Tibial nerve (tissue), 4 donors: ENCODE data around the gene DOK7. TPM values are rescaled to one million over a fixed set of nuclear protein-coding genes. Genes with fewer than 3 reads are reported as not detected.

ENCODE experiments used
- DNase-seq, 2 donors: peaks; one replicate each; pipeline ENCODE4 v3.0.0-alpha.2; 2019; ENCODE audit warnings: low spot score in 2 of 2
- H3K27ac ChIP-seq, 4 donors: fragments of 200-600 bp; sonication (generic) in 3 of 4; one replicate each; pipeline ENCODE4 v1.5.1; 2017 to 2019; ENCODE audit warnings: mild to moderate bottlenecking in 1 of 4
- H3K27me3 ChIP-seq, 2 donors: fragments of 200-600 bp; sonication (generic) in 1 of 2; one replicate each; pipeline versions ENCODE4 v1.5.1 to v1.6.0; 2017 to 2019
- H3K36me3 ChIP-seq, 3 donors: fragments of 200-600 bp; sonication (generic); one replicate each; pipeline ENCODE4 v1.5.1; 2018 to 2019
- H3K4me1 ChIP-seq, 4 donors: fragments of 200-600 bp; sonication (generic) in 3 of 4; one replicate each; pipeline ENCODE4 v1.5.1; 2017 to 2019
- H3K4me3 ChIP-seq, 4 donors: fragments of 200-600 bp; sonication (generic) in 3 of 4; one replicate each; pipeline ENCODE4 v1.5.1; 2017 to 2019; ENCODE audit warnings: mild to moderate bottlenecking in 1 of 4, moderate library complexity in 1 of 4
- H3K9me3 ChIP-seq, 4 donors: fragments of 200-600 bp; sonication (generic) in 3 of 4; one replicate each; pipeline ENCODE4 v1.5.1; 2017 to 2019
- CTCF ChIP-seq, 5 experiments: fragments of 200-600 bp in 3 of 5; fragments of 450-650 bp in 2 of 5; sonication (generic) in 3 of 5; IDR thresholded peaks; one replicate each; pipeline ENCODE4 v1.5.1; 2016 to 2019; ENCODE audit warnings: antibody characterized with exemption in 5 of 5, mild to moderate bottlenecking in 3 of 5, moderate library complexity in 2 of 5
- EP300 ChIP-seq, 2 donors: sonication (generic); formaldehyde crosslinking; IDR thresholded peaks; one replicate each; pipeline ENCODE4 v1.6.1; 2017; ENCODE audit warnings: antibody characterized with exemption in 2 of 2, mild to moderate bottlenecking in 1 of 2
- POLR2A ChIP-seq, 2 donors: fragments of 450-650 bp; IDR thresholded peaks; one replicate each; pipeline ENCODE4 v1.6.1; 2017; ENCODE audit warnings: antibody characterized with exemption in 2 of 2, mild to moderate bottlenecking in 2 of 2, moderate library complexity in 2 of 2
- WGBS, 2 donors: methylation state at CpG; one replicate each; pipeline ENCODE4 v1.1.5; 2018; 5-methylcytosine and 5-hydroxymethylcytosine counted together
- total RNA-seq, 4 donors: library from RNA; depleted of rRNA; stranded (reverse); fragments of >200 nt; gene quantifications; one replicate each; pipeline ENCODE4 v1.1.0, GENCODE V29; 2016

Gene DOK7
- total RNA-seq, 4 donors from 2014 or later = 0.66 TPM; not detected in 3

- Histone ChIP-seq H3K27me3 (peaks cover 0 to 40% of the 10 kb centered on the region in 2 donors), H3K4me3 (peak overlapping the region in 3 of 4 donors; percentile 2 to 49 (median 33)), H3K9me3 (no peaks in the 10 kb centered on the region), H3K36me3 (no peaks in the 10 kb centered on the region), H3K27ac (no peak overlapping the region), H3K4me1 (peaks cover 0 to 12% (median 3%) of the 10 kb centered on the region in 4 donors)
- no peak for DNase-seq
- TF ChIP-seq POLR2A (IDR thresholded peaks at IDR 0.05) (no peak), EP300 (IDR thresholded peaks at IDR 0.05) (no peak), CTCF (IDR thresholded peaks at IDR 0.05) (no peak)
- WGBS, 2 donors = 16 to 79% methylated on average over 8 to 10 of the region's 43 CpGs
These were observed 646 bp downstream of the DOK7 start for GRCh38 chr4:3463556-3464348.

GRCh38 chr4:3464349-3464905 is 1.3 kb downstream of the DOK7 start:
- H3K9me3 ChIP-seq = no peaks in the 10 kb centered on the region
- H3K36me3 ChIP-seq = no peaks in the 10 kb centered on the region
- no peak overlapping the region for H3K27ac ChIP-seq
- H3K27me3 ChIP-seq = peaks cover 0 to 40% of the 10 kb centered on the region in 2 donors
- no peak for TF ChIP-seq CTCF (IDR thresholded peaks at IDR 0.05)
- H3K4me3 ChIP-seq = no peak overlapping the region
- peaks cover 0 to 12% (median 3%) of the 10 kb centered on the region in 4 donors for H3K4me1 ChIP-seq
- 84 to 90% methylated on average over 11 to 15 of the region's 15 CpGs for WGBS, 2 donors
- no peak for DNase-seq

DNA sequence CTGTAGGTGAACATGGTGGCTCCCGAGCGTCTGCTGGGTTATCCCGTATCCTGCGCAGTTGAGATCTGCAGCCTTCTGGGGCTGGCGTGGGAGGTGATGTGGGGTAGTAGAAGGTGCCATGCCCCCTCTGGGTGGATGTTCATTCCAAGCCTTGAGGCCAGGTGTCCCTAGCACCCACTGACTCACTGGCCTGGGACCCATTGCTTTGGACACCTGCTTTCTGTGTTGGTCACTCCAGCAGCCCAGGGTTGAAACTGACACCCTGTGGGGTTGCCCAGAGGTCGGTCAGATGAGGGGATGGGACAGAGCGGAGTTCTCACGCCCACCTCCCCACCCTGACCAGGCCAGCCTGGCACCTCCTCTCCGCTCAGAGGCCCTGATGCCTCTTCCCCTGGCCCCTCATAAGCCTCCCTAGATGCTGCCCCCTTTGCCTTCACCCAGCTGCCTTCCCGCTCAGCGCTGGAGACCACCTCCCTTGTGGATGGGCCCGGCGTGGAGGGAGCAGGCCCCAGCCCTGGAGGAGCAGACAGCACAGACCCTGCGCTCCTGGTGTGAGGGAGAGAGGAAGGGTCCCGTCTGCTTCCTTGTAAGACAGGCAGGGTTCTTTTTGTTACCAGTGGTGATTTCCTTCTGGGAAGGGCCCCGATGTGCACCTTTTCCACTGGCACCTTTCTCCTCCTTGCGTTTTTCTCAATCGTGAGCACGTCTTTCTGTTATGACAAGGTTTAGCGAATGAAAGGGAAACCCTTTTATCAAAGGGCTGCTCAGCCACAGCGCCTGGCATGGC is 2.0 kb downstream of the DOK7 start:
- no peak for TF ChIP-seq POLR2A (IDR thresholded peaks at IDR 0.05)
- no peak for TF ChIP-seq EP300 (IDR thresholded peaks at IDR 0.05)
- no peak for TF ChIP-seq CTCF (IDR thresholded peaks at IDR 0.05)
- 89 to 91% methylated on average over 18 to 21 of the region's 21 CpGs for WGBS, 2 donors
- no peak for DNase-seq
- no peak overlapping the region for H3K4me3 ChIP-seq
- peaks cover 0 to 42% of the 10 kb centered on the region in 2 donors for H3K27me3 ChIP-seq
- no peaks in the 10 kb centered on the region for H3K36me3 ChIP-seq
- no peaks in the 10 kb centered on the region for H3K9me3 ChIP-seq
- H3K4me1 ChIP-seq = peaks cover 0 to 12% (median 3%) of the 10 kb centered on the region in 4 donors
- no peak overlapping the region for H3K27ac ChIP-seq

DNA sequence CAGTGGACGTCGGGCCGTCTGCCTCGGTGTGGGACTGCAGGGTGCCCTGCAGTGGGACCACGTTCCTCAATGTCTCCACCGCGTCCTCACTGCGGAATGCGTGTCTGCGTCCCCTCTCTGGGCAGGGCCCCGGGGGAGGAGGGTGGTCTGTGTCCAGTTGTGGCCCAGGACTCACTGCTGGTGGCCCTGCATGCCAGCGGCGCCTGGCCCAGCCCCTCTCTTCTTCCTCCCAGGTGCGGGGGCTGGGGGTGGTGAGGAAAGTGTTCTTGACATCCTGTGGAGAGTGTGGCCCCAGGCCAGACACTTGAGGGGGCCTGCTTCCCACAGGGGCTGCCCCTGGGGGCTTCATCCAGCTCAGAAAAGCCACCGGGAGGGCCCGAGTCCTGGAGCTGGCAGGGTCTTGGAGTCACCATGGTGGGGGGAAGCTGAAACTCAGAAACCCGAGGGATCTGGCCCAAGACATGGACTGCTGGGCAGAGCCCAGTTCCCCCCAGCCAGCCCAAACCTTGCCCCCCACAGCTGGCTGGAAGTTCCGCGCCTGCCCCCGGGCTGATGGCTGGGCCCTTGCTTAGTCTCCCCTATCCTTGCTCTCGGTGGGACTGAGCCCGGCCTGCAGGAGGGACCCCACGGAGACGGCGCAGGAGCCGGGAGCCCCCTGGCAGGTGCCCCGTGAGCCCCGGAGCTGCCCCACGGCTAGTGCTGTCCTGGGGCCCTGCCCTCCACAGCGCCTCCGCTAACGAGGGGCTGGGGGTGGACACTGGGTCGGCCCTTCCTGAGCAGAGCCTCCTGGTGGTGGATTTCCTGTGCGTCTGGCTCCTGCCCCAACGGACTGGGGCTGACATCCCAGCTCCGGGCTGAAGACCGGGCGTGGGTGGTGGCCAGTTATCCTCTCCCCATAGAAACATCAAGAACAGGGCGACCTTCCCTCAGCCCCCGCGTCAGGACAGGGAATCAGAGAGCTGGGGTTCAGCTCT is 2.9 kb downstream of the DOK7 start:
- DNase-seq = no peak
- H3K27me3 ChIP-seq = peaks cover 0 to 51% of the 10 kb centered on the region in 2 donors
- H3K9me3 ChIP-seq = no peaks in the 10 kb centered on the region
- H3K27ac ChIP-seq = no peak overlapping the region
- no peak overlapping the region for H3K4me3 ChIP-seq
- no peaks in the 10 kb centered on the region for H3K36me3 ChIP-seq
- TF ChIP-seq POLR2A (IDR thresholded peaks at IDR 0.05) (no peak), EP300 (IDR thresholded peaks at IDR 0.05) (no peak), CTCF (IDR thresholded peaks at IDR 0.05) (no peak)
- peaks cover 0 to 12% (median 3%) of the 10 kb centered on the region in 4 donors for H3K4me1 ChIP-seq
- WGBS, 2 donors = 65 to 76% methylated on average over 20 to 22 of the region's 41 CpGs
